IPS-11a (cell line): ENCODE results near the gene ZBED5.
"Not testable (repeated sequence)": the region's sequence is repeated elsewhere in the genome, so short reads cannot be mapped to it uniquely, and the experiment has no call there.

ENCODE experiments used
- H3K4me3 ChIP-seq: one replicate; pipeline ENCODE4 v1.5.1; 2013; ENCODE audit warnings: low read depth, low read length, control low read depth

Gene ZBED5

GRCh38 chr11:10857709-10858438 is at the start of gene ZBED5:
Gene ZBED5 (minus strand): TSS chr11:10858053. CDS start chr11:10854945, 3,108 bp downstream.
- H3K4me3 ChIP-seq: peak within 1 kb of the TSS; percentile 99

- H3K4me3 ChIP-seq: no peak overlapping the region
Measured at GRCh38 chr11:10906521-10906920, 48.7 kb upstream of the ZBED5 start.

GRCh38 chr11:10902301-10903063 is 44.6 kb upstream of the ZBED5 start:
- no peak overlapping the region for H3K4me3 ChIP-seq

- no peak overlapping the region for H3K4me3 ChIP-seq
Measured at GRCh38 chr11:10900681-10901415, 43.0 kb upstream of the ZBED5 start.

- no peak overlapping the region for H3K4me3 ChIP-seq
Measured at GRCh38 chr11:10899121-10899830, 41.4 kb upstream of the ZBED5 start.

GRCh38 chr11:10898763-10899025 is 40.8 kb upstream of the ZBED5 start:
- no peak overlapping the region for H3K4me3 ChIP-seq

- no peak overlapping the region for H3K4me3 ChIP-seq
Measured at GRCh38 chr11:10898003-10898762, 40.3 kb upstream of the ZBED5 start.

- no peak overlapping the region for H3K4me3 ChIP-seq
Measured at GRCh38 chr11:10897150-10897549, 39.3 kb upstream of the ZBED5 start.

- H3K4me3 ChIP-seq: no peak overlapping the region
Measured at GRCh38 chr11:10896493-10896892, 38.6 kb upstream of the ZBED5 start.

- H3K4me3 ChIP-seq: no peak overlapping the region
Measured at GRCh38 chr11:10895285-10895684, 37.4 kb upstream of the ZBED5 start.

- H3K4me3 ChIP-seq: no peak overlapping the region
Measured at GRCh38 chr11:10894666-10895065, 36.8 kb upstream of the ZBED5 start.

GRCh38 chr11:10893714-10894151 is 35.9 kb upstream of the ZBED5 start:
- no peak overlapping the region for H3K4me3 ChIP-seq

GRCh38 chr11:10892250-10892649 is 34.4 kb upstream of the ZBED5 start:
- no peak overlapping the region for H3K4me3 ChIP-seq

GRCh38 chr11:10891151-10891720 is 33.4 kb upstream of the ZBED5 start:
- no peak overlapping the region for H3K4me3 ChIP-seq

- H3K4me3 ChIP-seq: not testable (repeated sequence)
Measured at GRCh38 chr11:10890083-10890482, 32.2 kb upstream of the ZBED5 start.

- H3K4me3 ChIP-seq: no peak overlapping the region
Measured at GRCh38 chr11:10887307-10887706, 29.5 kb upstream of the ZBED5 start.

GRCh38 chr11:10886652-10887250 is 28.9 kb upstream of the ZBED5 start:
- no peak overlapping the region for H3K4me3 ChIP-seq

- H3K4me3 ChIP-seq: no peak overlapping the region
Measured at GRCh38 chr11:10885703-10886363, 28.0 kb upstream of the ZBED5 start.

- not testable (repeated sequence) for H3K4me3 ChIP-seq
Measured at GRCh38 chr11:10884292-10884691, 26.4 kb upstream of the ZBED5 start.
